Colonic mucosa (tissue), 4 donors: ENCODE data around the gene GALNS. TPM values are rescaled to one million over a fixed set of nuclear protein-coding genes. Genes with fewer than 3 reads are reported as not detected.

Source experiments
- DNase-seq: peaks from one replicate; pipeline ENCODE4 v3.0.0-alpha.2; 2020
- H3K27ac ChIP-seq: fragments of 200-600 bp; one replicate; pipeline ENCODE4 v1.8.0; 2021
- H3K27me3 ChIP-seq: fragments of 200-600 bp; one replicate; pipeline ENCODE4 v1.8.0; 2021
- H3K36me3 ChIP-seq: fragments of 200-600 bp; one replicate; pipeline ENCODE4 v1.8.0; 2021
- H3K4me1 ChIP-seq: fragments of 200-600 bp; one replicate; pipeline ENCODE4 v1.8.0; 2021; ENCODE audit warnings: mild to moderate bottlenecking
- H3K4me3 ChIP-seq: fragments of 200-600 bp; one replicate; pipeline ENCODE4 v1.8.0; 2021
- H3K9ac ChIP-seq, 2 donors: one replicate each; pipeline ENCODE4 v1.7.0; 2013; ENCODE audit warnings: control low read depth in 2 of 2, low read depth in 2 of 2, low read length in 2 of 2
- H3K9me3 ChIP-seq: fragments of 200-600 bp; one replicate; pipeline ENCODE4 v1.8.0; 2021
- CTCF ChIP-seq: fragments of 200-600 bp; IDR thresholded peaks from one replicate; pipeline ENCODE4 v1.8.0; 2022; ENCODE audit warnings: antibody characterized with exemption, mild to moderate bottlenecking
- intact Hi-C: fragments of 100-400 bp; cut with DNase I; formaldehyde crosslinking; loops from one replicate; pipeline ENCODE4 v1.14.1; 2022
- total RNA-seq, 2 donors: library from RNA; stranded (reverse); fragmentation: NEBNext Ultra II Directional in 1 of 2; extraction: Animal tissue kit (Norgen Biotek cat#: 25700) in 1 of 2; gene quantifications; one replicate each; pipeline ENCODE4 v1.2.1, GENCODE V29; 2021
- donor health status: healthy.
- donor health status: DM: no; HTN: no; CAD: no.
- donor health status: DM: no; HTN: no; CAD: no.

GALNS gene
- total RNA-seq, 2 donors from 2014 or later, result 22.8 to 44.5 TPM

GRCh38 chr16:88883117-88883895, 26.6 kb upstream of the GALNS start:
- no peak overlapping the region for H3K27ac ChIP-seq
- no peaks in the 10 kb centered on the region for H3K9me3 ChIP-seq
- H3K27me3 ChIP-seq, result peaks cover 5% of the 10 kb centered on the region
- intact Hi-C loops, result no loop called here
- no peaks in the 10 kb centered on the region for H3K36me3 ChIP-seq
- no peaks in the 10 kb centered on the region for H3K4me1 ChIP-seq
- TF ChIP-seq CTCF, result no peak
- H3K4me3 ChIP-seq, result no peak overlapping the region
- no peak overlapping the region for H3K9ac ChIP-seq
- DNase-seq, result no peak

GRCh38 chr16:88882358-88883030, 25.7 kb upstream of the GALNS start:
- H3K27me3 ChIP-seq, result peaks cover 5% of the 10 kb centered on the region
- DNase-seq, result peak; percentile 48
- no peaks in the 10 kb centered on the region for H3K4me1 ChIP-seq
- no peak for TF ChIP-seq CTCF
- H3K9me3 ChIP-seq, result no peaks in the 10 kb centered on the region
- H3K27ac ChIP-seq, result no peak overlapping the region
- no peaks in the 10 kb centered on the region for H3K36me3 ChIP-seq
- no peak overlapping the region for H3K9ac ChIP-seq
- intact Hi-C loops, result no loop called here
- no peak overlapping the region for H3K4me3 ChIP-seq

GRCh38 chr16:88881675-88882357, 25.1 kb upstream of the GALNS start:
- intact Hi-C loops, result no loop called here
- TF ChIP-seq CTCF, result no peak
- DNase-seq, result no peak

GRCh38 chr16:88881007-88881615, 24.4 kb upstream of the GALNS start:
- Histone ChIP-seq H3K4me3 (no peak overlapping the region), H3K36me3 (no peaks in the 10 kb centered on the region), H3K27me3 (peaks cover 5% of the 10 kb centered on the region), H3K27ac (no peak overlapping the region), H3K9ac (no peak overlapping the region), H3K4me1 (no peaks in the 10 kb centered on the region), H3K9me3 (no peaks in the 10 kb centered on the region)
- no peak for DNase-seq
- no peak for TF ChIP-seq CTCF
- intact Hi-C loops, result no loop called here

More at GRCh38 chr16:88881675-88882357, 25.1 kb upstream of the GALNS start:
- Histone ChIP-seq H3K9me3 (no peaks in the 10 kb centered on the region), H3K4me3 (no peak overlapping the region), H3K4me1 (no peaks in the 10 kb centered on the region), H3K27me3 (peaks cover 5% of the 10 kb centered on the region), H3K9ac (no peak overlapping the region), H3K27ac (no peak overlapping the region), H3K36me3 (no peaks in the 10 kb centered on the region)
